COR-L47 (cell line): ENCODE results near the gene SPRED3.
"Not testable (repeated sequence)": the region's sequence is repeated elsewhere in the genome, so short reads cannot be mapped to it uniquely, and the experiment has no call there.

Source experiments
- DNase-seq: peaks from one replicate; lab custom pipeline; 2025; lab: John Stamatoyannopoulos, UW

The SPRED3 gene, protein sequence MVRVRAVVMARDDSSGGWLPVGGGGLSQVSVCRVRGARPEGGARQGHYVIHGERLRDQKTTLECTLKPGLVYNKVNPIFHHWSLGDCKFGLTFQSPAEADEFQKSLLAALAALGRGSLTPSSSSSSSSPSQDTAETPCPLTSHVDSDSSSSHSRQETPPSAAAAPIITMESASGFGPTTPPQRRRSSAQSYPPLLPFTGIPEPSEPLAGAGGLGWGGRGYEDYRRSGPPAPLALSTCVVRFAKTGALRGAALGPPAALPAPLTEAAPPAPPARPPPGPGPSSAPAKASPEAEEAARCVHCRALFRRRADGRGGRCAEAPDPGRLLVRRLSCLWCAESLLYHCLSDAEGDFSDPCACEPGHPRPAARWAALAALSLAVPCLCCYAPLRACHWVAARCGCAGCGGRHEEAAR

DNA sequence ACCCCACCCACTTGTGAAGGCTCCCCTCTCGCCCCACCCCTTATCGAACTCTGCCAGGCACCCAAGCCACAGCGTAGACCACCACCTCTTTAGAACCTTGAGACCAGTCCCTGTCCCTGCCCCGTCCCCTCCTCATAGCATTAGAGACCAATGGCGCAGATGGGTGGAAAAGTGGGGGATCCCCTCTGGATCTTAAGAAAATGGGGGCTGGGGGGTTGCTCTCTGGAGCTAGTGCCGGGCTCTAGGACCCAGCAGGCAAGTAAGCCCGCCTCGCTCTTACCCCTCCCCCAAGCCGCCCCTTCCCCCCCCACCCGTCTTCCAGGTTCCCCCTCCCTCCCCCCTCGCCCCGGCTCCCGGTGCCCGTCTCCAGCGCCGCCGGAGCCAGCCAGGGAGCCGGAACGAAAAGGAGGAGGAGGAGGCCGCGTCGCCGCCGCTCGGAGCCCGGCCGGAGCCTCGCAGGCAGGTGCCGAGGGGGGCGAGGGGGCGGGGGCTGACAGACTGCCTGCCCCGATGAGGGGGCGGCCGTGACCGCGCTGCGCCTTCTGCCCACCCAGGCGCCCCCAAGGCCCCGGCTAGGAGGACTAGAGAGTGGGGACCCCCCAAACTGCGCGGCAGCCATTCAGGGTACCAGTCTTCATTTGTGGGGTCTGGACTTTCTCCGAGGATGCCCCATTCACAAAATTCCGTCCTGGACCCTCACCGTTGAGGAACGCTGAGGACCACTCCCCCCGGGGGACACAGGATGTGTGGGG is at the start of gene SPRED3:
TSS of gene SPRED3 (plus strand) at position 349 of the 752 bp plus-strand sequence. CDS start 1,606 bp downstream, outside the sequence.
- DNase-seq: peak; percentile 32

DNA sequence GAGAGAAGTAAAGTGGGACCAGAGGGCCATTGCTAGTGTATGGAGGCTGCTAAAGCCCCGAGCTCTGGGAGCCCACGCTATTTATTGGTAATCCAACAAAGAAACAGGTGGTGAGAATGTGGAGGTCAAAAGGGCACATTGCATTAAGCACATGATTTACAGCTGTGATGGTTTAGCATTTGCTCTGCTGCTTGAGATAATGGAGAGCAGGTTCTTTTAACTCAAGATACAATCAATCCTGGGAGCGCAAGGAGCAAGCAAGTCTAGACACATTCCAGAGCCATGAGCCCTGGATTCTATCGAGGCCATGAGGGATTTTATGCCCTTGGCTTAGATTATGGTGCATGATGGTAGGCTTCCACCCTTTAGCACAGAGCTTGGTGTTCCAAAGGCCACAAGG is 49.5 kb upstream of the SPRED3 start:
- DNase-seq: not testable (repeated sequence)

DNA sequence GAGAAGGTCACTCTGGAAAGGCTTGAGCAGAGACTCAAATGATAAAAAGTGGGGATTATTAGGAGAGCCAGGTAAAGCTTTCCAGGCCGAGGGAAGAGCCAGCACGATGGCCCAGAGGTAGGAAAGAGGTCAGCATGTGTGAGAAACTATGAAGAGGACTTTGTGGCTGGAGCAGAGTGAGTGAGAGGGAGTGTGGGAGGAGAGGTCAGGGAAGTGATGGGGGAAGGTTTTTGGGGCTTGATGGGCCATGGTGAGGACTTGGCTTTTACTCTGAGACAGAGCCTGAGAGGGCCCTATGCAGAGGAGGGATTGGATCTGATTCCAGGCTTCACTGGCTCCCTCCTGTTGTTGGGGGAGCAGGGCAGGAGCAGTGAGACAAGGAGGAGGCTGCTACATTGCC is 47.6 kb upstream of the SPRED3 start:
- DNase-seq: no peak

DNA sequence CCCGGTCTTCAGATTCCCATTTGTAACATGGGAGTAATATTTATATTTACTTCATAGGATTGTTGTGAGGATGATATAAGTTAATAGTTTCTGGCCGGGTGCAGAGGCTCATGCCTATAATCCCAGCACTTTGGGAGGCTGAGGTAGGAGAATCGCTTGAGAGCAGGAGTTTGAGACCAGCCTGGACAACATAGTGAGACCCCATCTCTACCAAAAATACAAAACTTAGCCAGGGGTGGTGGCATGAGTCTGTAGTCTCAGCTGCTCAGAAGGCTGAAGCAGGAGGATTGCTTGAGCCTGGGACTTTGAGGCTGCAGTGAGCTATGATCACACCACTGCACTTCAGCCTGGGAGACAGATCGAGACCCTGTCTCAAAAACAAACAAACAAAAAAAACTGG is 41.7 kb upstream of the SPRED3 start:
- DNase-seq: no peak

DNA sequence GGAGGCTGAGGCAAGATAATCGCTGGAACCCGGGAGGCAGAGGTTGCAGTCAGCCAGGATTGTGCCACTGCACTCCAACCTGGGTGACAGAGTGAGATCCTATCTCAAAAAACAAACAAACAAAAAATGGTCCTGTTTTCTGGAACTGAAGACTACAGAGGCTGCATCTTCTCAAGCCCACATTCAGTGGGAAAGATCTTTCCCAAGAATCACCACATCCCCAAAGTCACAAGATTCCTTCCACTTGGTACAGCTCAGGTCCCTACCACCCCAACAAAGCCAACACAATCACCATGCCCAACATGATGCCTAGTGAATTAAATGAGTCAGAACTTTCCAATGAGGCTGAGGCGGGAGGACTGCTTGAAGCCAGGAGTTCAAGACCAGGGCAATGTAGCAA is 37.6 kb upstream of the SPRED3 start:
- no peak for DNase-seq

DNA sequence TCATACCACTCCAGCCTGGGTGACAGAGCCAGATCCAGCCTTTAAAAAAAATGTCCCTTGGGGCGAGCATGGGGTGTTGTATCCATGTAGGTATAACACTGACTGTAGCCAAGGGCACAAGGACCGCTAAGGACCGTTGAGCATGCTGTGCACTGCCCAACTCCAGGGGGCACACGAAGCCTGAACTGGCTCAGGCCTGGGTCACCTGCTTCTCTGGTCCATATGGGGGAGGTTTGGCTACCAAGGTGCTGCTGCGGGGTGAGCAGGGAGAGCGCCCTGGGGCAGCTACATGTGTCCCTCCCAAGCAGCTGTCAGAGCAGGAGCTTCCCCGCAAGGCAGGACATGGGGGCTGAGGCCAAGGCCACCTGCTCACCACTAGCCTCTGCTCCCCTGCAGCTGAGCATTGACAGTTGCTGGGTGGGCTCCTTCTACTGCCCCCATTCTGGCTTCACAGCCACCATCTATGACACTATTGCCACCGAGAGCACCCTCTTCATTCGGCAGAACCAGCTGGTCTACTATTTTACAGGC is 36.6 kb upstream of the SPRED3 start:
- no peak for DNase-seq

DNA sequence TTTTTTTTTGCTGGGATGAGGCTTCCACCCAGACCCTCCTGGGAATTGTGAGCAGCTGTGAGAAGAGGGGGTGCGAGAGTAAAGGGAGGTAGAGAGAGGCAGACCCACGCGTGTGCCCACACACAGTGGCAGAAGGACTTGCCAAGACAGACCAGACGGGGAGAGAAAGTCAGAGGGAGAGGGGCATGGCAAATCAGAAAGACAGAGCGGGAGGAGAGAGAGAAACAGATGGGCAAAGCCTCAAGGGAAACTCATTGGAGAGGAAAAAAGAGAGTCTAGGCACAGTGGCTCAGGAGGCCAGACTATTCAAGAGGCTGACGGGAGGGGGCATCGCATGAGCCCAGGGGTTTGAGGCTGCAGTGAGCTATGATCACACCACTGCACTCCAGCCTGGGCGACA is 35.9 kb upstream of the SPRED3 start:
- DNase-seq: no peak

DNA sequence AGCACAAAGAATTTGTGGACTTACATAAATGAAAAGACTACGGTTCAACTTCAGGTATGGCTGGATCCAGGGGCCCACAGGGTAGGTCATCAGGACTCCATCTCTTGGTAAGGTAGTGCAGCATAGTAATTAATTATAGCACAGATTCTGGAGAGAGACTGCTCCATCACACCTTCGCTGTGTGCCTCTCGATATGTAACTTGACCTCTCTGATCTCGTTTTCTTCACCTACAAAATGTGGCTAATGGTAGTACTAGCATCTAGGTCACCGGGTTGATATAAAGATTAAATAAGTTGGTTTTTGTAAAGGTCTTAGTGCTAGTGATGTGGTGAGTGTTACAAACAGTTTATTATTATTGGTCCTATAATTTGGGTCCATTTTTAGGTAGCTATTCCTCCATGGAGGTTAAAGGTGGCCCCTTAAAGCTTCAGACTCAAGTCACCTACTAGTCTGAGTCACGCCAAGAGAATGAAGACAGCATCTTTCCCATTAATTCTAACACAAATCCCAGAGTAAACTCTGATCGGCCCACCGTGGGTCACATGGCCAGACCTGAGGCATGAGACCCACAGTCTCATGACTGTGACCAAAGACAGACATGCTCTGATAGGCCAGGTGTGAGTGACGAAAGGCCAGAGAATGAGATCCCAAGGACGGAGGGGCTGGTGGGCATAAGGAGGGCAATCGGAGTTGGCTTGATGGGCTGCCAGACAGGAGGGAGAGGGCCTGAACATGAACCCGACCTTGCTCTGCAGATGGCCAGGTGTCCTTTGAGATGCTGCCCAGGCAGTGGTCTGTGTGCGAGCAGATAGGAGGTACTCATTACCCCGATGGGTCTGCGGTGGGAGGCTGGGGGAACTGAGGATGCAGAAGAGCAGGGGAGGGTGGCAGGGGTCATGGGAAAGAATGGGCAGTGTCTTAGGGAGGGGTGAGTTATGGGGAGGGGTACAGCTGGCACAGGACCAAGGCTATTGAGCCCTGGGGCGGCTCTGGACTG is 32.5 kb upstream of the SPRED3 start:
- DNase-seq: no peak

DNA sequence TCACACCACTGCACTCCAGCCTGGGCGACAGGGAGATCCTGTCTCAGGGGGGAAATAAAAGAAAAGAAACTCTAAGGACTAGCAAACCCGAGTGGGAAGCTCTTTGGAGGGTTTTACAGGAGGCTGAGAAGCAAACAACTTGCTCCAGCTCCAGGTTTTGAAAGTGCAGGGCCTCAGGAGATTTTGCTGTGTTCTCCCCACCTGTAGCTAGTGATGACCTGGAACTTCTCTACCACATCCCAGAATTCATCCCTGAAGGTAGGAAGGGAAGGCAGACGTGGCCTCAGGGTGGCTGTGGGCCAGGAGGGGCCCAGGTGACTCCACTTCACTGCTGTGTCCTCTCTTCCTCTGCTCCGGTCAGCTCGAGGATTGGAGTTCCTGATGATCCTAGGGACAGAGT is 30.4 kb upstream of the SPRED3 start:
- no peak for DNase-seq

DNA sequence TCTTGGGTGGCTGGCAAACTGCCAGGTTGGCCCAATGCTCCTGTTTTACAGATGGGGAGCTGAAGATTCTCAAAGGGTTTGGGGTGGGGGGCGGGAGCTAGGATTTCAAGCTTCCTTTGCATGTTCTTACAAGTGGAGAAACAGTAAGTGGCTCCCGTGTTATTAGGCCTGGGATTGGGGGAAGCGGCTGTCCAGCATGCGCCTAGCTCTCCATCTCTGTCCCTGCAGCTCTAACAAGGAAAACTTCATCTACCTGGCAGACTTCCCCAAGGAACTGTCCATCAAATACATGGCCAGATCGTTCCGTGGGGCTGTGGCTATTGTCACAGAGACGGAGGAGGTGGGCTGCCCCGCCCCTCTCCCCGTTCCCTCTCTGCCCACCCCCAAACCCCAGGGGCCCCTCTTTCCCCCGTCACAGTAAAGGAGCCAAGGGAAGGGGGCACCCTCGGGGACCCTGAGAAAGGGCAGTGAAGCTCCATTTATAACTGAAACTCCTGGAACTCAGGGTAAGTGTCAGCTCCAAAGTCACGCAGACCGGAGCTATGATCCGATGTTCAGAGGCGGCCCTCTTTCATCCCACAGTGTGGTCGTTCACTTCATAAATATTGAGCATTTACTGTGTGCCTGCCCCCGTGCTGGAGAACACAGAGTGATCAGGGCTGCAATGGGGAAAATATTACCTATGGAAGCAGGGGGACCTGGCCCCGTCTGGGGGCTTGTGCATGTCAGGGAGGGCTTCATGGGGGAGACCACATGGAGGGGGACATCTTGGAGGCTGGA is 29.1 kb upstream of the SPRED3 start:
- DNase-seq: no peak

DNA sequence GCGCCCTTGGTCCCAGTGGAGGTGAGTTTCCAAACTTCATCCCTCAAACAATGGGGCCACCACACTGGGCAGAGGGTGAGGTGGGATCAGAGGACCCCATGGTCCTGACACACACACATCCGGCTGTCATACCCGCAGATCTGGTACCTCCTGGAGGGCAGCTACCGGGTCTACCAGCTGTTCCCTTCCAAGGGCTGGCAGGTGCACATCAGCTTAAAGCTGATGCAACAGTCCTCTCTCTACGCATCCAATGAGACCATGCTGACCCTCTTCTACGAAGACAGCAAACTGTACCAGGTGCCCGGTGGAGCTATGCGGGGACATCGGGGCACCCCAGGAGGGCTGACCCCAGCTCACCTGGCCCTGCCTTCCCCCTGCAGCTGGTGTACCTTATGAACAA is 28.1 kb upstream of the SPRED3 start:
- DNase-seq: no peak

DNA sequence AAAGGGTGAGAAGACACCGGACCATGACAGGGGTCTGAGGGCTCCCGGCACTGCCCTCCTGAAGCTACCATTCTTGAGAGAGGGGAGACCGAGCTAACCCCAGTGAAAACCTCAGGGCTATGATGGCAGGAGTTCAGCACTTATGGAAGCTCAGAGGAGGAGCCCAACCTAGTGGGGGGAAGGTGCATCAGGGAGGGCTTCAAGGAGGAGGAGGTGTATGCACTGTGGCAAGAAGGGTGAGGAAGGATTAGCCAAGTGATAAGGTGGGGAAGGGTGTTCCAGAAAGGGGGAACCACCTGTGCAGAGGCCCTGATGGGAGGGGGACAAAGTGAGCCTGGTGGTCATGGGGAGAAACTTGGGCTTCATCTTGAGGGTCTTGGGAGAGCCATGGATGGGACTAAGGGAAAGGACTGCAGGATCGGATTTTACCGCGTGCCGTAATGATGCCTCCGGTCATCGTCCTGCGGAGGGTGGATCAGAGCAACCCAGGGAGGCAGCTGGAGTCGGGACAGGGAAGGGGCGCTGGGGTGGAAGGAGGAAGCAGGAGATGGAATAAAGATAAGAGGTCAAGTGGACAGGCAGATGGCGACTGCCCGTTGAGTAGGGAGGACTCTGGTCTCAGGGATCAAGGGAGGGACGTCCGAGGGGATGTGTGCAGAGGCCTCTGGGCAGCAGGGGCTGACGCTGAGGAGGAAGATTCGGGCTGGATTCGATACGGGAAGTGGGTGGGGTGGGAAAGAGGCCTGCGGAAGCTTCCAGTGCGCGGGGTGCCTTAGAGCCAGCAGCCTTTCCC is 27.5 kb upstream of the SPRED3 start:
- DNase-seq: no peak

DNA sequence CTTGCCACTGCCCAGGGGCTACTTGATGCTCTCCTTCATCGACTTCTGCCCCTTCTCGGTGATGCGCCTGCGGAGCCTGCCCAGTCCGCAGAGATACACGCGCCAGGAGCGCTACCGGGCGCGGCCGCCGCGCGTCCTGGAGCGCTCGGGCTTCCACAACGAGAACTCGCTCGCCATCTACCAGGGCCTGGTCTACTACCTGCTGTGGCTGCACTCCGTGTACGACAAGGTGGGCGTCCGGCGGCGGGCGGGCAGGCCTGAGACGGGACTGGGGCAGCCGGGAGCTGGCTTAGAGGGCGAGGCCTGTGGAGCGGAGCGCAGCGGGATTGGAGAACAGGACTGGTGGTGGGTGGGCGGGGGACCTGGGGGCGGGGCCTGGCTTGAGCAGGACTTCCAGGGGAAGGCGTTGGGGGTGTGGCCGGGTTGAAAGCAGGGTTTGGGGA is 26.8 kb upstream of the SPRED3 start:
- peak; percentile 71 for DNase-seq

DNA sequence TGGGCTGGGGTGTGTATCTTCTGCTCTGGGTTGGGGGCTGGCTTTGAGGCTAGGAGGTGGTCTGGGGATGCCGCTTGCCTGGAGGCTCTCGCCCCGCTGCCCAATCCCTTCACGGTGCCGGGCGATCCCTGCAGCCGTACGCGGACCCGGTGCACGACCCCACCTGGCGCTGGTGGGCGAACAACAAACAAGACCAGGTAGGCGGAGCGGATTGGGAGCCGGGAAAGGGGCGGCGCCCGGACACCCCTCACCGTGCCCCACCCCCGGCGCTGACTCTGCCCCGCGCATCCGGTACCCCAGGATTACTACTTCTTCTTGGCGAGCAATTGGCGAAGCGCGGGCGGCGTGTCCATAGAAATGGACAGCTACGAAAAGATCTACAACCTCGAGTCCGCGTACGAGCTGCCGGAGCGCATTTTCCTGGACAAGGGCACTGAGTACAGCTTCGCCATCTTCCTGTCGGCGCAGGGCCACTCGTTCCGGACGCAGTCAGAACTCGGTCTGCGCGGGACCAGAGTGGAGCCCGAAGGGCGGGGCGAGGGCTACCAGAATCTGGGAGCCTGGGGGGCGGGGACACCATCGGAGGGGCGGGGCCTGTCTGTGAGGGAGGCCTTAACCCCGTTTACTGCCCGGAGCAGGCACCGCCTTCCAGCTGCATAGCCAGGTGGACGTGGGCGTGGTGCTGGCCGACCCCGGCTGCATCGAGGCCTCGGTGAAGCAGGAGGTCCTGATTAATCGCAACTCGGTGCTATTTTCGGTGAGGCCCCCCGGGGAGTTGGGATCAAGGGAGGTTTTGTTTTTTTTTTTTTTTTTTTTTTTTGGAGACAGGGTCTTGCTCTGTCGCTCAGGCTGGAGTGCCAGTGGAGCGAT is 26.2 kb upstream of the SPRED3 start:
- DNase-seq: peak; percentile 49

DNA sequence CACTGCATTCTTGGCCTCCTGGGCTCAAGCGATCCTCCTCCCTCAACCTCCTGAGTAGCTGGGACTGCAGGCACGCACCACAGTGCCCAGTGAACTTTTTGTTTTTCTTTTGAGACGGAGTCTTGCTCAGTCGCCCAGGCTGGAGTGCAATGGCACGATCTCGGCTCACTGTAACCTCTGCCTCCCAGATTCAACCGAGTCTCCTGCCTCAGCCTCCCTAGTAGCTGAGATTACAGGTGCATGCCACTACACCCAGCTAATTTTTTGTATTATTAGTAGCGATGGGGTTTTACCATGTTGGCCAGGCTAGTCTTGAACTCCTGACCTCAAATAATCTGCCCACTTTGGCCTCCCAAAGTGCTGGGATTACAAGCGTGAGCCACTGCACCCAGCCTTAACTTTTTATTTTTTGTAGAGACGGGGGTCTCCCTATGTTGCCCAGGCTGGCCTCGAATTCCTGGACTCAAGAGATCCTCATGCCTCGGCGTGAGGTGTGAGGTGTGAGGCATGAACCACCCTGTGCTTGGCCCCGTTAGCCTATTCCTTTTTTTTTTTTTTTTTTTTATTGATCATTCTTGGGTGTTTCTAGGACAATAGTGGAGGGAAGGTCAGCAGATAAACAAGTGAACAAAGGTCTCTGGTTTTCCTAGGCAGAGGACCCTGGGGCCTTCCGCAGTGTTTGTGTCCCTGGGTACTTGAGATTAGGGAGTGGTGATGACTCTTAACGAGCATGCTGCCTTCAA is 25.4 kb upstream of the SPRED3 start:
- not testable (repeated sequence) for DNase-seq

DNA sequence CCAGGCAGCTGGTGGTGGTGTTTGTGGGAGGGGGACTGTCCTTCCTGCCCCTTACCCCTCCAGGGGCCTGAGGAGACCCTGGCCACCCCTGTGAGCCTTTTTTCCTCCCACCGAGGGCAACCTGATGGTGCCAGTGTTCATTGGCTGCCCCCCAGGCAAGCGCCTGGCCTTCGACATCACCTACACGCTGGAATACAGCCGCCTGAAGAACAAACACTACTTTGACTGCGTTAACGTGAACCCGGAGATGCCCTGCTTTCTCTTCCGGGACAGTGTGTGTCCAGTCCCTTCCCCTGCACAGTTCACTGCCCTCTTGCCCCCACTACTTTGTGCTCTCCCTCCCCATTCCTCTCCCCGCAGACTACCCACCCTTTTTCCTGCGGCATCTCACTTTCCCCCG is 21.5 kb upstream of the SPRED3 start:
- DNase-seq: no peak

DNA sequence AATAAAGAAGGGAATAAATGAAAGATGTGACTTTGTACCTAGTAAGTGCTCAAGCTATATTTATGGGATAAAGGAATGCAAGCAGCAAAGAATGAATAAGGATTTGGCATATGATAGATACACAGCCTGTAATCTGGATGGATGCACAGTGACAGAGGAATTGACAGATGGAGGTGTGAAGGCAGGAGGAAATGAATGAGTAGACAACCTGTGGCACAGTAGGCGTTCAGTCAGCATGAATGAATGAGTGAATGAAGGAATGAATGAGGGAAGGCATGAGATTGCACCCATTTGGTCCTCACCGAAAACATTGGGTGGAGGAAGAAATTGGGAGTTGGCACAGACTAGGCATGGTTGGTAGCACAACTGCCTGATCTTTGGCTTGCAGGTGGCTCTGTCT is 18.9 kb upstream of the SPRED3 start:
- no peak for DNase-seq

DNA sequence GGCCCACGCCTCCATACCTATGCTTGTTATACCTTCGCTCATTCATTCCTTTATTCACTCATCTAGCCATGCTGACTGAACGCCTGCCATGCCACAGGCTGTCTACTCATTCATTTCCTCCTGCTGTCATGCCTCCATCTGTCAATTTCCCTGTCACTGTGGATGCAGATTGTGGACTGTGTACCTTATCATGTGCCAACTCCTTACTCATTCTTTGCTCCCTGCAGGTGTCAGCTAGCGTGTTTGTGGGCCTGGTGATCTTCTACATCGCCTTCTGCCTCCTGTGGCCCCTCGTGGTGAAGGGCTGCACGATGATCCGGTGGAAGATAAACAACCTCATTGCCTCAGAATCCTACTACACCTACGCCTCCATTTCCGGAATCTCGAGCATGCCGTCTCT is 18.2 kb upstream of the SPRED3 start:
- no peak for DNase-seq

DNA sequence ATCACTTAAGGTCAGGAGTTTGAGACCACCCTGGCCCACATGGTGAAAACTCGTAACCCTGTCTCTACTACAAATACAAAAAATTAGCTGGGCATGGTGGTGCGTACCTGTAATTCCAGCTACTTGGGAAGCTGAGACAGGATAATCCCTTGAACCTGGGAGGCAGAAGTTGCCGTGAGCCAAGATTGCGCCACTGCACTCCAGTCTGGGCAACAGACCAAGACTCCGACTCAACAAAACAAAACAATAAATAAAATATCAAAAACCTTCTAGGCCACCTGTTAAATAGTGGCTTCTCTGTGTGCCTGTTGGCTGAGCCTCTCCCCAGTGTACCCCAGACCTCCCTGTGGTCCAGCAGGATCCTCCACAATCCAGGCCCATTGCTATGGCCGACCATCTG is 17.4 kb upstream of the SPRED3 start:
- no peak for DNase-seq
